HepG2 (cell line): ENCODE data around the gene TTC28. TPM values are rescaled to one million over a fixed set of nuclear protein-coding genes. Genes with fewer than 3 reads are reported as not detected.
"Not testable (repeated sequence)": the region's sequence is repeated elsewhere in the genome, so short reads cannot be mapped to it uniquely, and the experiment has no call there.

Experiments used
- ATAC-seq: fragments of 200-7000 bp; cut with Tn5 transposase; 3 replicates; pipeline ENCODE4 v1.9.1; 2020; ENCODE audit warnings: mild to moderate bottlenecking, moderate library complexity
- BruUV-seq: library from RNA; stranded (reverse); fragments of 400-500 nt; replicated peaks from 2 replicates; lab custom pipeline; 2021; lab: Mats Ljungman, UMichigan
- CTCF ChIA-PET: fragments of 300-600 bp; formaldehyde crosslinking; extraction: SDS; loops from one replicate; lab custom pipeline; 2021; ENCODE audit warnings: low total read pairs, inconsistent platforms, low intra/inter-chr PET ratio; lab: Yijun Ruan, JAX
- POLR2A ChIA-PET: fragments of 350-600 bp; sonication (Branson Sonifier 250); formaldehyde crosslinking; loops from one replicate; lab custom pipeline; 2020; ENCODE audit warnings: antibody characterized with exemption, inconsistent platforms; lab: Yijun Ruan, JAX
- DNase-seq: peaks from one replicate; pipeline ENCODE4 v3.0.0-alpha.2; 2015; ENCODE audit warnings: low spot score
- FAIRE-seq: peaks from 3 replicates; lab custom pipeline; 2011; peaks lifted over from hg19 to GRCh38; lab: Jason Lieb, UNC
- H2AFZ ChIP-seq: one replicate; pipeline ENCODE4 v1.6.1; 2011; ENCODE audit warnings: low read length, inconsistent platforms
- H3K27ac ChIP-seq: fragments of 300-600 bp; 3 replicates; pipeline ENCODE4 v1.8.0; 2011; ENCODE audit warnings: mixed run types, mild to moderate bottlenecking, mixed read lengths, low read length, inconsistent platforms; ENCODE audit not compliant: insufficient read depth; ENCODE audit errors: extremely low read length
- H3K27me3 ChIP-seq, 2 experiments: fragments of 200-600 bp in 1 of 2; 2 replicates in 1 of 2; 3 replicates in 1 of 2; pipeline versions ENCODE4 v1.6.0 to v1.8.0; 2011; ENCODE audit warnings: low read length in 2 of 2, mild to moderate bottlenecking in 2 of 2, moderate library complexity in 2 of 2, inconsistent platforms in 1 of 2; ENCODE audit not compliant: insufficient read depth in 2 of 2, control insufficient read depth in 1 of 2
- H3K36me3 ChIP-seq, 2 experiments: fragments of 200-600 bp in 1 of 2; replicated peaks in 1 of 2; 2 replicates in 1 of 2; 3 replicates in 1 of 2; pipeline versions ENCODE4 v1.5.1 to v1.8.0; 2011; ENCODE audit warnings: low read length in 2 of 2, inconsistent platforms in 1 of 2; ENCODE audit not compliant: insufficient read depth in 2 of 2, control insufficient read depth in 1 of 2
- H3K4me1 ChIP-seq: 2 replicates; pipeline ENCODE4 v1.5.1; 2012; ENCODE audit warnings: low read length, inconsistent platforms; ENCODE audit not compliant: insufficient read depth
- H3K4me2 ChIP-seq: 2 replicates; pipeline ENCODE4 v1.6.0; 2011; ENCODE audit warnings: low read depth, low read length, inconsistent platforms
- H3K4me3 ChIP-seq, 3 experiments: fragments of 200-600 bp in 1 of 3; sonication (generic), shearing (Covaris generic) in 1 of 3; replicated peaks in 1 of 3; 2 replicates each; pipeline ENCODE4 v1.5.1; 2011 to 2016; ENCODE audit warnings: low read length in 3 of 3, inconsistent platforms in 2 of 3, low read depth in 2 of 3, mild to moderate bottlenecking in 2 of 3, control low read depth in 1 of 3, mixed read lengths in 1 of 3; ENCODE audit not compliant: insufficient read depth in 1 of 3
- H3K79me2 ChIP-seq: one replicate; pipeline ENCODE4 v1.6.1; 2011; ENCODE audit warnings: low read length, inconsistent platforms; ENCODE audit not compliant: insufficient read depth
- H3K9ac ChIP-seq: 2 replicates; pipeline ENCODE4 v1.6.0; 2011; ENCODE audit warnings: mild to moderate bottlenecking, low read depth, low read length, inconsistent platforms; ENCODE audit not compliant: insufficient read depth
- H3K9me3 ChIP-seq: 2 replicates; pipeline ENCODE4 v1.5.1; 2012; ENCODE audit warnings: mild to moderate bottlenecking, low read length
- H4K20me1 ChIP-seq: 2 replicates; pipeline ENCODE4 v1.6.0; 2011; ENCODE audit warnings: inconsistent platforms, mild to moderate bottlenecking, low read length, moderate library complexity; ENCODE audit not compliant: insufficient read depth
- BCL6 ChIP-seq: IDR thresholded peaks from 2 replicates; pipeline ENCODE4 v1.6.1; 2016; ENCODE audit warnings: missing genetic modification reagents, missing compliant biosample characterization
- ETS1 ChIP-seq: sonication (generic); formaldehyde crosslinking; IDR thresholded peaks from 2 replicates; pipeline ENCODE4 v1.4.0; 2020; ENCODE audit warnings: missing genetic modification reagents
- MED13 ChIP-seq: sonication (generic); formaldehyde crosslinking; IDR thresholded peaks from 2 replicates; pipeline ENCODE4 v1.5.0; 2020; ENCODE audit warnings: missing genetic modification reagents
- ZBTB14 ChIP-seq: sonication (generic); formaldehyde crosslinking; IDR thresholded peaks from 2 replicates; pipeline ENCODE4 v1.4.0; 2020; ENCODE audit warnings: missing genetic modification reagents
- ZMAT3 ChIP-seq: sonication (generic); formaldehyde crosslinking; conservative IDR thresholded peaks from 2 replicates; pipeline ENCODE4 v1.7.0; 2021; ENCODE audit warnings: missing genetic modification reagents
- ZNF335 ChIP-seq: sonication (generic); formaldehyde crosslinking; IDR thresholded peaks from 2 replicates; pipeline ENCODE4 v1.4.0; 2020; ENCODE audit warnings: missing genetic modification reagents
- WGBS: methylation state at CpG from one replicate; pipeline ENCODE4 v1.1.6; 2017; ENCODE audit warnings: low lambda C conversion rate; 5-methylcytosine and 5-hydroxymethylcytosine counted together
- in situ Hi-C: cut with HindIII; loops from 2 replicates; pipeline ENCODE4 v1.10.0; 2017; ENCODE audit warnings: low pct_unique_long_range_greater_than_20kb; ENCODE audit not compliant: extremely low pct_ligation_motif_present
- intact Hi-C: fragments of 100-400 bp; cut with micrococcal nuclease; formaldehyde crosslinking; loops from one replicate; pipeline ENCODE4 v1.10.0; 2022; ENCODE audit not compliant: unreplicated experiment
- polyA plus RNA-seq, 8 experiments: library from polyadenylated mRNA; depleted of rRNA in 3 of 8; stranded (reverse) in 7 of 8; unstranded in 1 of 8; fragments of >200 nt; fragmentation: Illumina TruSeq in 4 of 8; extraction: Trizol in 4 of 8; gene quantifications; 2 replicates each; pipeline versions ENCODE4 v1.2.1 to v1.2.3, GENCODE V29; 2011 to 2016; ENCODE audit warnings: low read depth in 4 of 8, missing spikeins in 1 of 8, mixed read lengths in 1 of 8; ENCODE audit not compliant: insufficient read depth in 1 of 8
- total RNA-seq, 5 experiments: library from RNA; depleted of rRNA; stranded (reverse); fragments of >200 nt; fragmentation: Illumina TruSeq; extraction: Trizol; gene quantifications; 2 replicates each; pipeline ENCODE4 v1.2.3, GENCODE V29; 2016; ENCODE audit warnings: low read depth in 1 of 5

TTC28 gene
- total and polyA plus RNA-seq, 2 of the 13 experiments (the other 11 are each of a cell fraction or from before 2014, with no cell fraction given), result 4.2 to 13.1 TPM

GRCh38 chr22:28473258-28473657 is 206.4 kb downstream of the TTC28 start:
- no peaks in the 10 kb centered on the region for H3K27me3 ChIP-seq
- no TSS peak for BruUV-seq

GRCh38 chr22:28467055-28467454 is 212.6 kb downstream of the TTC28 start:
- BruUV-seq, in situ Hi-C loops, ATAC-seq, H4K20me1 ChIP-seq, CTCF ChIA-PET, H3K9ac ChIP-seq, H3K9me3 ChIP-seq, H3K79me2 ChIP-seq, H2AFZ ChIP-seq, FAIRE-seq, H3K36me3 ChIP-seq, H3K4me1 ChIP-seq, DNase-seq, H3K4me3 ChIP-seq, H3K27me3 ChIP-seq, H3K4me2 ChIP-seq, POLR2A ChIA-PET, H3K27ac ChIP-seq, intact Hi-C loops: not testable (repeated sequence)
- WGBS, result 96% methylated on average over 1 of the region's 1 CpG

More at GRCh38 chr22:28473258-28473657, 206.4 kb downstream of the TTC28 start:
- H3K4me2 ChIP-seq, result no peak overlapping the region
- TF ChIP-seq ETS1 (CRISPR knock-in tag) (no peak), BCL6 (CRISPR knock-in tag) (no peak), ZBTB14 (no peak), ZNF335 (CRISPR knock-in tag) (no peak), ZMAT3 (CRISPR knock-in tag) (no peak), MED13 (CRISPR knock-in tag) (no peak)
- H2AFZ ChIP-seq, result no peak overlapping the region
- H3K27ac ChIP-seq, result no peak overlapping the region
- peaks cover 9% of the 10 kb centered on the region for H3K4me1 ChIP-seq
- DNase-seq (no peak), ATAC-seq (no peak), FAIRE-seq (no peak)
- WGBS, result 93% methylated on average over 2 of the region's 2 CpGs
- CTCF ChIA-PET, result no interaction called here
- in situ Hi-C loops (no loop called here), intact Hi-C loops (no loop called here)
- H4K20me1 ChIP-seq, result no peaks in the 10 kb centered on the region
- H3K9ac ChIP-seq, result no peak overlapping the region
- H3K9me3 ChIP-seq, result no peaks in the 10 kb centered on the region
- H3K4me3 ChIP-seq, result no peak overlapping the region
- no peaks in the 10 kb centered on the region for H3K36me3 ChIP-seq
- H3K79me2 ChIP-seq, result no peaks in the 10 kb centered on the region
- POLR2A ChIA-PET, result no interaction called here
